GM12878 (cell line): ENCODE measurements around the gene DENND1B. TPM values are rescaled to one million over a fixed set of nuclear protein-coding genes. Genes with fewer than 3 reads are reported as not detected.

Source experiments
- ATAC-seq: fragments of 200-7000 bp; cut with Tn5 transposase; 3 replicates; pipeline ENCODE4 v1.9.1; 2020; ENCODE audit warnings: mild to moderate bottlenecking, moderate library complexity
- BruUV-seq: library from RNA; stranded (reverse); fragments of 400-500 nt; replicated peaks from 2 replicates; lab custom pipeline; 2021; lab: Mats Ljungman, UMichigan
- CTCF ChIA-PET: fragments of 300-600 bp; sonication (Branson Sonifier 250); formaldehyde crosslinking; extraction: SDS; loops from one replicate; lab custom pipeline; 2021; ENCODE audit warnings: inconsistent platforms; lab: Yijun Ruan, JAX
- POLR2A ChIA-PET: fragments of 350-600 bp; formaldehyde crosslinking; extraction: SDS; loops from one replicate; lab custom pipeline; 2021; ENCODE audit warnings: inconsistent platforms; lab: Charles Lee
- RAD21 ChIA-PET: fragments of 300-600 bp; sonication (Branson Sonifier 250); formaldehyde crosslinking; loops from one replicate; lab custom pipeline; 2023; ENCODE audit warnings: antibody characterized with exemption; ENCODE audit not compliant: unreplicated experiment; lab: Charles Lee
- SMC1A ChIA-PET: fragments of 300-600 bp; sonication (Branson Sonifier 250); formaldehyde crosslinking; loops from one replicate; lab custom pipeline; 2023; ENCODE audit not compliant: unreplicated experiment, uncharacterized antibody; lab: Charles Lee
- DNase-seq: peaks from one replicate; pipeline ENCODE4 v3.0.0-alpha.2; 2011; ENCODE audit warnings: low read depth, low spot score
- FAIRE-seq: peaks from 3 replicates; lab custom pipeline; 2011; peaks lifted over from hg19 to GRCh38; lab: Jason Lieb, UNC
- H2AFZ ChIP-seq: 2 replicates; pipeline ENCODE4 v1.6.0; 2011; ENCODE audit warnings: low read depth, low read length, control low read depth; ENCODE audit not compliant: control insufficient read depth
- H3K27ac ChIP-seq: 2 replicates; pipeline ENCODE4 v1.5.1; 2011; ENCODE audit warnings: control low read depth; ENCODE audit not compliant: control insufficient read depth, insufficient read depth
- H3K27me3 ChIP-seq, 2 experiments: replicated peaks in 1 of 2; 2 replicates each; pipeline versions ENCODE4 v1.6.0 to v1.6.1; 2011; ENCODE audit warnings: low read length in 1 of 2; ENCODE audit not compliant: control insufficient read depth in 2 of 2, insufficient read depth in 2 of 2
- H3K36me3 ChIP-seq, 2 experiments: 2 replicates each; pipeline ENCODE4 v1.5.1; 2011; ENCODE audit warnings: low read length in 1 of 2; ENCODE audit not compliant: control insufficient read depth in 2 of 2, insufficient read depth in 2 of 2
- H3K4me1 ChIP-seq: 2 replicates; pipeline ENCODE4 v1.6.1; 2011; ENCODE audit warnings: mild to moderate bottlenecking, low read length, moderate library complexity, mixed read lengths; ENCODE audit not compliant: control insufficient read depth, insufficient read depth
- H3K4me2 ChIP-seq: 2 replicates; pipeline ENCODE4 v1.6.0; 2011; ENCODE audit warnings: control low read depth; ENCODE audit not compliant: control insufficient read depth, insufficient read depth
- H3K4me3 ChIP-seq: fragments of 200-600 bp; sonication (generic); 2 replicates; pipeline ENCODE4 v1.5.1; 2016
- H3K79me2 ChIP-seq: 2 replicates; pipeline ENCODE4 v1.6.0; 2011; ENCODE audit warnings: low read length; ENCODE audit not compliant: control insufficient read depth, insufficient read depth
- H3K9ac ChIP-seq: 2 replicates; pipeline ENCODE4 v1.8.0; 2011; ENCODE audit warnings: low read length, control low read depth, mixed read lengths; ENCODE audit not compliant: control insufficient read depth, insufficient read depth
- H3K9me3 ChIP-seq: replicated peaks from 3 replicates; pipeline ENCODE4 v1.5.1; 2011; ENCODE audit warnings: mild to moderate bottlenecking, low read length; ENCODE audit not compliant: control insufficient read depth, insufficient read depth
- H4K20me1 ChIP-seq: 2 replicates; pipeline ENCODE4 v1.6.0; 2011; ENCODE audit not compliant: control insufficient read depth, insufficient read depth
- CEBPB ChIP-seq, 2 experiments: fragments of 150-350 bp in 1 of 2; IDR thresholded peaks; 2 replicates each; pipeline ENCODE4 v1.6.1; 2012 to 2014; ENCODE audit warnings: low read depth in 2 of 2, low read length in 2 of 2, borderline replicate concordance in 1 of 2, inconsistent platforms in 1 of 2
- GABPA ChIP-seq: IDR thresholded peaks from 2 replicates; pipeline ENCODE4 v1.6.1; 2014; ENCODE audit warnings: antibody characterized with exemption, low read depth, mild to moderate bottlenecking, inconsistent platforms
- IRF3 ChIP-seq: fragments of 450-650 bp; IDR thresholded peaks from 2 replicates; pipeline ENCODE4 v1.6.1; 2014; ENCODE audit warnings: mild to moderate bottlenecking
- MEF2A ChIP-seq: IDR thresholded peaks from 2 replicates; pipeline ENCODE4 v1.6.1; 2011; ENCODE audit warnings: low read depth, mild to moderate bottlenecking, low read length, moderate library complexity; ENCODE audit not compliant: insufficient read depth
- MYB ChIP-seq: fragments of 150-350 bp; IDR thresholded peaks from 2 replicates; pipeline ENCODE4 v1.6.1; 2014; ENCODE audit warnings: mild to moderate bottlenecking, low read depth, low read length, borderline replicate concordance
- NKRF ChIP-seq: fragments of 450-650 bp; conservative IDR thresholded peaks from 2 replicates; pipeline ENCODE4 v1.6.1; 2017; ENCODE audit warnings: mild to moderate bottlenecking, moderate library complexity
- RCOR1 ChIP-seq: conservative IDR thresholded peaks from 2 replicates; pipeline ENCODE4 v1.6.1; 2012; ENCODE audit warnings: low read depth, low read length, improper control_type of control experiment
- RELB ChIP-seq: fragments of 450-650 bp; IDR thresholded peaks from 2 replicates; pipeline ENCODE4 v1.6.1; 2017; ENCODE audit warnings: low read depth, mild to moderate bottlenecking, moderate library complexity
- SREBF1 ChIP-seq: IDR thresholded peaks from 2 replicates; pipeline ENCODE4 v1.6.1; 2012; ENCODE audit warnings: mild to moderate bottlenecking, low read length
- USF2 ChIP-seq: IDR thresholded peaks from 2 replicates; pipeline ENCODE4 v1.6.1; 2011; ENCODE audit warnings: low read depth, low read length, improper control_type of control experiment, borderline replicate concordance
- ZNF24 ChIP-seq: fragments of 450-650 bp; IDR thresholded peaks from 2 replicates; pipeline ENCODE4 v1.6.1; 2017; ENCODE audit warnings: antibody characterized with exemption, mild to moderate bottlenecking
- ZNF274 ChIP-seq: IDR thresholded peaks from one replicate; pipeline ENCODE4 v1.8.0; 2011; ENCODE audit not compliant: insufficient read length, insufficient read depth
- ZNF592 ChIP-seq: fragments of 450-650 bp; IDR thresholded peaks from 2 replicates; pipeline ENCODE4 v1.6.1; 2017; ENCODE audit warnings: mild to moderate bottlenecking, moderate library complexity
- WGBS: methylation state at CpG from one replicate; pipeline ENCODE4 v1.1.6; 2016; ENCODE audit warnings: low lambda C conversion rate; ENCODE audit not compliant: insufficient replicate concordance, insufficient coverage; ENCODE audit errors: missing lambda C conversion rate; 5-methylcytosine and 5-hydroxymethylcytosine counted together
- in situ Hi-C: fragments of 300-500 bp; cut with MboI; formaldehyde crosslinking; loops from 9 replicates; pipeline ENCODE4 v1.14.3; 2018; ENCODE audit warnings: mixed read lengths
- intact Hi-C: fragments of 100-400 bp; cut with micrococcal nuclease; formaldehyde crosslinking; loops from one replicate; pipeline ENCODE4 v1.14.2; 2022; ENCODE audit not compliant: unreplicated experiment
- polyA plus RNA-seq, 11 experiments: library from polyadenylated mRNA; depleted of rRNA in 4 of 11; unstranded in 6 of 11; stranded (reverse) in 5 of 11; fragments of >200 nt; fragmentation: Nextera tagmentation in 4 of 11; fragmentation: Illumina TruSeq in 1 of 11; extraction: Ambion mirVana in 4 of 11; extraction: Trizol in 1 of 11; gene quantifications; 1 replicate in 1 of 11; 2 replicates in 10 of 11; pipeline versions ENCODE4 v1.2.1 to v1.2.3, GENCODE V29; 2011 to 2016; ENCODE audit warnings: inconsistent platforms in 2 of 11, missing spikeins in 2 of 11, low read depth in 1 of 11
- total RNA-seq, 4 experiments: library from RNA; depleted of rRNA in 3 of 4; stranded (reverse); fragments of >200 nt in 3 of 4; fragmentation: Illumina TruSeq in 1 of 4; extraction: Trizol in 1 of 4; gene quantifications; 2 replicates each; pipeline versions ENCODE4 v1.2.1 to v1.2.3, GENCODE V29; 2013 to 2021

The DENND1B gene
- total and polyA plus RNA-seq, 10 of the 15 experiments (the other 5 are each of a cell fraction or from before 2014, with no cell fraction given), result 1.7 to 10.7 (median 8.0) TPM

- no peak overlapping the region for H3K4me2 ChIP-seq
- ATAC-seq (no peak), DNase-seq (no peak), FAIRE-seq (no peak)
- H3K27me3 ChIP-seq, result no peaks in the 10 kb centered on the region
- H3K4me1 ChIP-seq, result no peaks in the 10 kb centered on the region
- H2AFZ ChIP-seq, result no peak overlapping the region
- no peak overlapping the region for H3K27ac ChIP-seq
- WGBS, result 35% methylated on average over 6 of the region's 6 CpGs
- CTCF ChIA-PET, result no interaction called here
- SMC1A ChIA-PET, result interaction anchor here (0.6 to 1.1 kb wide), 2 partner anchors 15 to 621 kb away, joined by 3 to 4 read pairs; no protein-coding TSS in a partner anchor
- H3K9me3 ChIP-seq, result peaks cover 4% of the 10 kb centered on the region; the same call in 1 of the 3 replicates
- H4K20me1 ChIP-seq, result no peaks in the 10 kb centered on the region
- no TSS peak for BruUV-seq
- POLR2A ChIA-PET, result no interaction called here
- RAD21 ChIA-PET, result no interaction called here
- H3K4me3 ChIP-seq, result no peak overlapping the region
- no peaks in the 10 kb centered on the region for H3K79me2 ChIP-seq
- H3K9ac ChIP-seq, result no peak overlapping the region
- in situ Hi-C loops (no loop called here), intact Hi-C loops (no loop called here)
- H3K36me3 ChIP-seq, result no peaks in the 10 kb centered on the region
- no peak for TF ChIP-seq GABPA
- no peak for TF ChIP-seq NKRF
- TF ChIP-seq ZNF592, result no peak
- no peak for TF ChIP-seq RELB
- no peak for TF ChIP-seq SREBF1
- TF ChIP-seq USF2, result no peak
- no peak for TF ChIP-seq MYB
- TF ChIP-seq MEF2A, result no peak
- no peak for TF ChIP-seq IRF3
- no peak for TF ChIP-seq ZNF274
- no peak for TF ChIP-seq CEBPB (IDR thresholded peaks at IDR 0.05; ENCODE audit: borderline replicate concordance in 1 of 2, low read depth in 2 of 2, low read length in 2 of 2)
- no peak for TF ChIP-seq RCOR1
- no peak for TF ChIP-seq ZNF24
Observed at GRCh38 chr1:197800379-197801110, 25.3 kb upstream of the DENND1B start.
